Retinal pigment epithelial cell (primary cell): Measurements from ENCODE around the gene CXXC1.
"Not testable (repeated sequence)": the region's sequence is repeated elsewhere in the genome, so short reads cannot be mapped to it uniquely, and the experiment has no call there.

ENCODE experiments used
- DNase-seq: peaks from one replicate; pipeline ENCODE4 v3.0.0-alpha.2; 2010; ENCODE audit warnings: low read depth
- H3K4me3 ChIP-seq: 2 replicates; pipeline ENCODE4 v1.5.1; 2011; ENCODE audit warnings: mild to moderate bottlenecking, low read length, control low read depth, moderate library complexity
- TF ChIP-seq, protein P1 (sequence below): conservative IDR thresholded peaks from 2 replicates; pipeline ENCODE4 v1.5.1; 2011; ENCODE audit warnings: low read depth, low read length, control low read depth, inconsistent platforms

The CXXC1 gene

DNA sequence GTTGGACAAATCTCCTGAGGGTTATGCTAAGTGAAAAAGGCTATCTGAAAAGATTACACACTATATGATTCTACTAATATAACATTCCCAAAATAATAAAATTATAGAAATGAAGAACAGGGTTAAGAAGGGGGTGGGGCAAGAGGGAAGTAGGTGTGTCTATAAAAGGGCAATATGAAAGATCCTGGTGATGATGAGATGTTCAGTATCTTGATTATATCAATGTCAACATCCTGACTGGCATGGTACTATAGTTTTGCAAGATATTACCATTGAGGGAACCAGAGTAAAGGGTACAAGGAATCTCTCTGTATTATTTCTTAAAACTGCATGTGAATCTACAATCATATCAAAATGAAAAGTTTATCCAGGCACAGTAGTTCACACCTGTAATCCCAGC is 37.9 kb downstream of the CXXC1 start:
- H3K4me3 ChIP-seq, result no peak overlapping the region
- TF ChIP-seq, protein P1, sequence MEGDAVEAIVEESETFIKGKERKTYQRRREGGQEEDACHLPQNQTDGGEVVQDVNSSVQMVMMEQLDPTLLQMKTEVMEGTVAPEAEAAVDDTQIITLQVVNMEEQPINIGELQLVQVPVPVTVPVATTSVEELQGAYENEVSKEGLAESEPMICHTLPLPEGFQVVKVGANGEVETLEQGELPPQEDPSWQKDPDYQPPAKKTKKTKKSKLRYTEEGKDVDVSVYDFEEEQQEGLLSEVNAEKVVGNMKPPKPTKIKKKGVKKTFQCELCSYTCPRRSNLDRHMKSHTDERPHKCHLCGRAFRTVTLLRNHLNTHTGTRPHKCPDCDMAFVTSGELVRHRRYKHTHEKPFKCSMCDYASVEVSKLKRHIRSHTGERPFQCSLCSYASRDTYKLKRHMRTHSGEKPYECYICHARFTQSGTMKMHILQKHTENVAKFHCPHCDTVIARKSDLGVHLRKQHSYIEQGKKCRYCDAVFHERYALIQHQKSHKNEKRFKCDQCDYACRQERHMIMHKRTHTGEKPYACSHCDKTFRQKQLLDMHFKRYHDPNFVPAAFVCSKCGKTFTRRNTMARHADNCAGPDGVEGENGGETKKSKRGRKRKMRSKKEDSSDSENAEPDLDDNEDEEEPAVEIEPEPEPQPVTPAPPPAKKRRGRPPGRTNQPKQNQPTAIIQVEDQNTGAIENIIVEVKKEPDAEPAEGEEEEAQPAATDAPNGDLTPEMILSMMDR, result no peak
- DNase-seq, result no peak

- TF ChIP-seq, protein P1, result no peak
- DNase-seq, result no peak
- no peak overlapping the region for H3K4me3 ChIP-seq
Observed at GRCh38 chr18:50247561-50247960, 39.9 kb downstream of the CXXC1 start.

- not testable (repeated sequence) for H3K4me3 ChIP-seq, DNase-seq
Observed at GRCh38 chr18:50241768-50242167, 45.7 kb downstream of the CXXC1 start.

DNA sequence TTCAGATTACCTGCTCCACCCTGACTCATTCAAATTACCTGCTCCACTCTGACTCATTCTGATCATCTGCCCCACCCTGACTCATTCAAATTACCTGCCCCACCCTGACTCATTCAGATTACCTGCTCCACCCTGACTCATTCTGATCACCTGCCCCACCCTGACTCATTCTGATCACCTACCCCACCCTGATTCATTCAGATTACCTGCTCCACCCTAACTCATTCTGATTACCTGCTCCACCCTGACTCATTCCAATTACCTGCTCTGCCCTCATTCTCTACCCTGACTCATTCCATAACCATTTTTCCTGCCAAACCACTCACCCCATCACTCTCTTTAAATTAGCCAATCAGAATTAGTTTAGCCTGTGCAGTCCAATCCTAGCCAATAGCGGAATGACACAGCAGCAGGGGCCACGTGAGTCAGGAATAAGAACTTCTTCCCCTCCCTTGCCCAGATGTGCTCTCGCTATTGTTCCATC is 47.4 kb downstream of the CXXC1 start:
- no peak for DNase-seq
- H3K4me3 ChIP-seq, result no peak overlapping the region
- TF ChIP-seq, protein P1, result no peak

DNA sequence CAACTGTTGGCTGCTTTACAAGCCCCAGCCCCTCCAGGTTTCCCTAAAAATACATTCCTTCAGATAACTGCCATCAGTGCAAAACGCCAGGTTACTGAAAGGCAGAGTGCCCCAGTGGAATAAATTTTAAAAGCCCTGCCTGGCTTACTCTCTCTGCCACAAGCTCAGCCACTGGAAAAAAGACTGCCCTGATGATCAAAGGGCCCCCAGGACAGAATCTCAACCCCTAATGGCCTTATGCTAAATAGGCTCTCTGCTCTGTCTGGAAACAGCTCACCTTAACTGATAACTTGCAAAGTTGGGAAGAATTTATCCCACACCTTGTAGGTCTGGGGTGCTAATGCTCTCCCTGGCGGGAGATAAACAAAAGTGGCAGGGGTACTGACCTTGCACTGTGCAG is 55.1 kb downstream of the CXXC1 start:
- TF ChIP-seq, protein P1, result no peak

More for the DNA sequence above, 55.1 kb downstream of the CXXC1 start:
- no peak for DNase-seq
- no peak overlapping the region for H3K4me3 ChIP-seq
